ENCODE results near the gene CADM2. TPM values are rescaled to one million over a fixed set of nuclear protein-coding genes. Genes with fewer than 3 reads are reported as not detected.

The CADM2 gene
- total RNA-seq, 1 experiment from 2014 or later, result 3.7 TPM

- CTCF ChIA-PET, result no interaction called here
Measured at GRCh38 chr3:85432081-85432480, 473.3 kb downstream of the CADM2 start.

GRCh38 chr3:85433319-85433718 lies 474.5 kb downstream of the CADM2 start:
- no peak for DNase-seq (ENCODE audit: low spot score)
- no peaks in the 10 kb centered on the region for H3K36me3 ChIP-seq (ENCODE audit: insufficient read depth, low read length, poor library complexity, severe bottlenecking)
- POLR2A ChIA-PET (ENCODE audit: low non-redundant PET), result no interaction called here
- H3K27me3 ChIP-seq (replicated peaks; ENCODE audit: insufficient read depth, low read depth, low read length, poor library complexity), result no peaks in the 10 kb centered on the region
- no peaks in the 10 kb centered on the region for H3K4me1 ChIP-seq (ENCODE audit: insufficient read depth, low read length, poor library complexity, severe bottlenecking)
- TF ChIP-seq CTCF (conservative IDR thresholded peaks at IDR 0.05; ENCODE audit: low read depth, low read length), result no peak
- TF ChIP-seq EZH2 (IDR thresholded peaks at IDR 0.05; ENCODE audit: borderline replicate concordance, low read depth, low read length, poor library complexity, severe bottlenecking), result no peak
- H3K9me3 ChIP-seq (ENCODE audit: low read depth, low read length, poor library complexity, severe bottlenecking), result no peaks in the 10 kb centered on the region
- no peak overlapping the region for H3K27ac ChIP-seq (ENCODE audit: low read depth, low read length, poor library complexity, severe bottlenecking)
- no peak overlapping the region for H3K4me3 ChIP-seq (ENCODE audit: low read depth, low read length, poor library complexity, severe bottlenecking)
- BruUV-seq (replicated peaks), result no TSS peak
- CTCF ChIA-PET, result no interaction called here
- intact Hi-C loops (cut with micrococcal nuclease; ENCODE audit: unreplicated experiment), result no loop called here

More at GRCh38 chr3:85432081-85432480, 473.3 kb downstream of the CADM2 start:
- no peak overlapping the region for H3K4me3 ChIP-seq (ENCODE audit: low read depth, low read length, poor library complexity, severe bottlenecking)
- TF ChIP-seq EZH2 (IDR thresholded peaks at IDR 0.05; ENCODE audit: borderline replicate concordance, low read depth, low read length, poor library complexity, severe bottlenecking) (no peak), CTCF (conservative IDR thresholded peaks at IDR 0.05; ENCODE audit: low read depth, low read length) (no peak)
- DNase-seq (ENCODE audit: low spot score), result no peak
- BruUV-seq (replicated peaks), result no TSS peak
- no peaks in the 10 kb centered on the region for H3K27me3 ChIP-seq (replicated peaks; ENCODE audit: insufficient read depth, low read depth, low read length, poor library complexity)
- H3K9me3 ChIP-seq (ENCODE audit: low read depth, low read length, poor library complexity, severe bottlenecking), result no peaks in the 10 kb centered on the region
- intact Hi-C loops (cut with micrococcal nuclease; ENCODE audit: unreplicated experiment), result no loop called here
- no peaks in the 10 kb centered on the region for H3K36me3 ChIP-seq (ENCODE audit: insufficient read depth, low read length, poor library complexity, severe bottlenecking)
- POLR2A ChIA-PET (ENCODE audit: low non-redundant PET), result no interaction called here
- H3K27ac ChIP-seq (ENCODE audit: low read depth, low read length, poor library complexity, severe bottlenecking), result no peak overlapping the region
- H3K4me1 ChIP-seq (ENCODE audit: insufficient read depth, low read length, poor library complexity, severe bottlenecking), result no peaks in the 10 kb centered on the region

DNA sequence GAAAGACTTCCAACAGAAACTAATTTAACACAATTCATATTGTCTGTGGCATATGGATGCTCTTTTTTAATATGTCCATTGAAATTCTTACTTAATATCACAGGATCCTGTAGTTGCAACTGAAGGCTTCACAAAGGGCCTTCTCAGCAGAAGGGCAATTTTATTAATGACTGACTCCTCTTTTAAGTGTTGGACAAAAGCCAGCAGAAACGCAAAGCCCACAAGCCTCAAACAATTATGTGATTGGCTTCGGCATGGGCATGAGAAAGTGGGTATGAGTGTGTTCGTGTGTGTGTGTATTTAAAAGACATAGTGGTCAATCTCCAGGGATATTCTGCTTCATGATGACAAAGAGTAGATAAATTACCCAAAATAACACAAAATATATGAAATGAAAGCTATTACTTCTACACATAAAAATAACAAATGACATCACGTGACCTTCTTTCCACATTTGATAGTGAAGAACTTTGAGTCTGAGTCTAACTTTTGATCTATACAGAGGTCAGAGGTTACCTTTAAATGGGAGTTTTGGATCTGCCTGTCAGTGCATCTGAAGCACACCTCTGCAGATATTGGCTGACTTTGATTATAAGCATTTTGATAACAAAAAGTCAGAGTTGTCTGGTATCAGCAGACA lies 496.9 kb downstream of the CADM2 start:
- intact Hi-C loops (cut with micrococcal nuclease; ENCODE audit: unreplicated experiment), result no loop called here

More for the DNA sequence above, 496.9 kb downstream of the CADM2 start:
- POLR2A ChIA-PET (ENCODE audit: low non-redundant PET), result no interaction called here
- no peak for DNase-seq (ENCODE audit: low spot score)
- TF ChIP-seq EZH2 (IDR thresholded peaks at IDR 0.05; ENCODE audit: borderline replicate concordance, low read depth, low read length, poor library complexity, severe bottlenecking) (no peak), CTCF (conservative IDR thresholded peaks at IDR 0.05; ENCODE audit: low read depth, low read length) (no peak)
- no peak overlapping the region for H3K4me3 ChIP-seq (ENCODE audit: low read depth, low read length, poor library complexity, severe bottlenecking)
- no peaks in the 10 kb centered on the region for H3K9me3 ChIP-seq (ENCODE audit: low read depth, low read length, poor library complexity, severe bottlenecking)
- H3K4me1 ChIP-seq (ENCODE audit: insufficient read depth, low read length, poor library complexity, severe bottlenecking), result no peaks in the 10 kb centered on the region
- H3K27me3 ChIP-seq (replicated peaks; ENCODE audit: insufficient read depth, low read depth, low read length, poor library complexity), result no peaks in the 10 kb centered on the region
- CTCF ChIA-PET, result no interaction called here
- no TSS peak for BruUV-seq (replicated peaks)
- H3K36me3 ChIP-seq (ENCODE audit: insufficient read depth, low read length, poor library complexity, severe bottlenecking), result no peaks in the 10 kb centered on the region
- no peak overlapping the region for H3K27ac ChIP-seq (ENCODE audit: low read depth, low read length, poor library complexity, severe bottlenecking)

Data from A673 (cell line).